ENCODE results near the gene PHF20.

DNA sequence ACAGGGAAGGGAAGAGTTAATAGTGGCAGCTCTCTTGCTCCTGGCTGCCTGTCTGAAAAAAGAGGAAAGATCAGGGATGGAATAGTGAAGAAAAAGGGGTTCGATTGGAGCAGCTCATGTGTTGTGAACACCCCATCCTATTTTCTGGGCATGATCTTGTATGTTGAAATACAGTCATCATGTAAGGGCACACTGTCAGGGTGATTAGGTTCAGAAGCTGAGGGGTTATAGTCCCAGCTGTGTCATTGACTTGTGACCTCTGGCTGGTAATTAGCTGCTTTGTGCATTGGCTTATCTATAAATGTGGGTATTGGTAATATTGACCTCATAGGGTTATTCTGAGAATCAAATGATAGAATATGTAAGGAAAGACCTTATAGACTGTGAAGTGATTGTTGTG, 30.1 kb downstream of the PHF20 start:
- TF ChIP-seq, protein P1, sequence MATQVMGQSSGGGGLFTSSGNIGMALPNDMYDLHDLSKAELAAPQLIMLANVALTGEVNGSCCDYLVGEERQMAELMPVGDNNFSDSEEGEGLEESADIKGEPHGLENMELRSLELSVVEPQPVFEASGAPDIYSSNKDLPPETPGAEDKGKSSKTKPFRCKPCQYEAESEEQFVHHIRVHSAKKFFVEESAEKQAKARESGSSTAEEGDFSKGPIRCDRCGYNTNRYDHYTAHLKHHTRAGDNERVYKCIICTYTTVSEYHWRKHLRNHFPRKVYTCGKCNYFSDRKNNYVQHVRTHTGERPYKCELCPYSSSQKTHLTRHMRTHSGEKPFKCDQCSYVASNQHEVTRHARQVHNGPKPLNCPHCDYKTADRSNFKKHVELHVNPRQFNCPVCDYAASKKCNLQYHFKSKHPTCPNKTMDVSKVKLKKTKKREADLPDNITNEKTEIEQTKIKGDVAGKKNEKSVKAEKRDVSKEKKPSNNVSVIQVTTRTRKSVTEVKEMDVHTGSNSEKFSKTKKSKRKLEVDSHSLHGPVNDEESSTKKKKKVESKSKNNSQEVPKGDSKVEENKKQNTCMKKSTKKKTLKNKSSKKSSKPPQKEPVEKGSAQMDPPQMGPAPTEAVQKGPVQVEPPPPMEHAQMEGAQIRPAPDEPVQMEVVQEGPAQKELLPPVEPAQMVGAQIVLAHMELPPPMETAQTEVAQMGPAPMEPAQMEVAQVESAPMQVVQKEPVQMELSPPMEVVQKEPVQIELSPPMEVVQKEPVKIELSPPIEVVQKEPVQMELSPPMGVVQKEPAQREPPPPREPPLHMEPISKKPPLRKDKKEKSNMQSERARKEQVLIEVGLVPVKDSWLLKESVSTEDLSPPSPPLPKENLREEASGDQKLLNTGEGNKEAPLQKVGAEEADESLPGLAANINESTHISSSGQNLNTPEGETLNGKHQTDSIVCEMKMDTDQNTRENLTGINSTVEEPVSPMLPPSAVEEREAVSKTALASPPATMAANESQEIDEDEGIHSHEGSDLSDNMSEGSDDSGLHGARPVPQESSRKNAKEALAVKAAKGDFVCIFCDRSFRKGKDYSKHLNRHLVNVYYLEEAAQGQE (IDR thresholded peaks at IDR 0.05; ENCODE audit: insufficient replicate concordance, low read depth), result no peak
- TF ChIP-seq, protein P2, sequence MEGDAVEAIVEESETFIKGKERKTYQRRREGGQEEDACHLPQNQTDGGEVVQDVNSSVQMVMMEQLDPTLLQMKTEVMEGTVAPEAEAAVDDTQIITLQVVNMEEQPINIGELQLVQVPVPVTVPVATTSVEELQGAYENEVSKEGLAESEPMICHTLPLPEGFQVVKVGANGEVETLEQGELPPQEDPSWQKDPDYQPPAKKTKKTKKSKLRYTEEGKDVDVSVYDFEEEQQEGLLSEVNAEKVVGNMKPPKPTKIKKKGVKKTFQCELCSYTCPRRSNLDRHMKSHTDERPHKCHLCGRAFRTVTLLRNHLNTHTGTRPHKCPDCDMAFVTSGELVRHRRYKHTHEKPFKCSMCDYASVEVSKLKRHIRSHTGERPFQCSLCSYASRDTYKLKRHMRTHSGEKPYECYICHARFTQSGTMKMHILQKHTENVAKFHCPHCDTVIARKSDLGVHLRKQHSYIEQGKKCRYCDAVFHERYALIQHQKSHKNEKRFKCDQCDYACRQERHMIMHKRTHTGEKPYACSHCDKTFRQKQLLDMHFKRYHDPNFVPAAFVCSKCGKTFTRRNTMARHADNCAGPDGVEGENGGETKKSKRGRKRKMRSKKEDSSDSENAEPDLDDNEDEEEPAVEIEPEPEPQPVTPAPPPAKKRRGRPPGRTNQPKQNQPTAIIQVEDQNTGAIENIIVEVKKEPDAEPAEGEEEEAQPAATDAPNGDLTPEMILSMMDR (IDR thresholded peaks at IDR 0.05; ENCODE audit: insufficient read depth, low read length), result no peak
- TF ChIP-seq POLR2AphosphoS5 (IDR thresholded peaks at IDR 0.05; ENCODE audit: low read depth), result no peak

Data from HL-60 (cell line).